Astrocyte (in vitro differentiated cells and primary cell): ENCODE measurements around the gene RNF212B. TPM values are rescaled to one million over a fixed set of nuclear protein-coding genes. Genes with fewer than 3 reads are reported as not detected.
"Not testable (repeated sequence)": the region's sequence is repeated elsewhere in the genome, so short reads cannot be mapped to it uniquely, and the experiment has no call there.

Experiments used
- DNase-seq: peaks from one replicate; pipeline ENCODE4 v3.0.0-alpha.2; 2010; ENCODE audit warnings: low read depth
- FAIRE-seq: peaks from 2 replicates; lab custom pipeline; 2011; peaks lifted over from hg19 to GRCh38; lab: Jason Lieb, UNC
- H2AFZ ChIP-seq: 2 replicates; pipeline ENCODE4 v1.6.0; 2012; ENCODE audit warnings: low read depth, low read length, inconsistent platforms
- H3K27ac ChIP-seq: 2 replicates; pipeline ENCODE4 v1.5.1; 2011; ENCODE audit warnings: low read depth, low read length, inconsistent platforms
- H3K27me3 ChIP-seq: 2 replicates; pipeline ENCODE4 v1.6.0; 2011; ENCODE audit warnings: low read length, inconsistent platforms; ENCODE audit not compliant: insufficient read depth
- H3K36me3 ChIP-seq: 2 replicates; pipeline ENCODE4 v1.5.1; 2011; ENCODE audit warnings: low read length, inconsistent platforms; ENCODE audit not compliant: insufficient read depth
- H3K4me1 ChIP-seq: 2 replicates; pipeline ENCODE4 v1.5.1; 2011; ENCODE audit warnings: low read length, inconsistent platforms; ENCODE audit not compliant: insufficient read depth
- H3K4me2 ChIP-seq: 2 replicates; pipeline ENCODE4 v1.6.0; 2012; ENCODE audit warnings: low read length, inconsistent platforms
- H3K4me3 ChIP-seq: 2 replicates; pipeline ENCODE4 v1.5.1; 2011; ENCODE audit warnings: low read depth, mild to moderate bottlenecking, low read length, inconsistent platforms; ENCODE audit not compliant: insufficient read depth
- H3K79me2 ChIP-seq: 2 replicates; pipeline ENCODE4 v1.6.0; 2012; ENCODE audit warnings: mild to moderate bottlenecking, low read length, inconsistent platforms; ENCODE audit not compliant: insufficient read depth
- H3K9ac ChIP-seq: 2 replicates; pipeline ENCODE4 v1.6.0; 2012; ENCODE audit warnings: mild to moderate bottlenecking, low read length, inconsistent platforms
- H3K9me3 ChIP-seq: 2 replicates; pipeline ENCODE4 v1.5.1; 2012; ENCODE audit warnings: low read depth, mild to moderate bottlenecking, low read length, inconsistent platforms; ENCODE audit not compliant: insufficient read depth
- H4K20me1 ChIP-seq: 2 replicates; pipeline ENCODE4 v1.6.0; 2012; ENCODE audit warnings: low read length, inconsistent platforms; ENCODE audit not compliant: insufficient read depth
- H3K27ac Mint-ChIP-seq: one replicate; pipeline ENCODE4 v1.8.0; 2021; ENCODE audit warnings: mild to moderate bottlenecking, mixed read lengths; ENCODE audit not compliant: unreplicated experiment
- H3K27me3 Mint-ChIP-seq: one replicate; pipeline ENCODE4 v1.8.0; 2021; ENCODE audit warnings: low read depth, mixed read lengths; ENCODE audit not compliant: unreplicated experiment
- H3K36me3 Mint-ChIP-seq: one replicate; pipeline ENCODE4 v1.8.0; 2021; ENCODE audit warnings: low read depth, mixed read lengths; ENCODE audit not compliant: unreplicated experiment
- H3K4me1 Mint-ChIP-seq: one replicate; pipeline ENCODE4 v1.8.0; 2021; ENCODE audit warnings: low read depth, mixed read lengths; ENCODE audit not compliant: unreplicated experiment
- H3K4me3 Mint-ChIP-seq: one replicate; pipeline ENCODE4 v1.8.0; 2021; ENCODE audit warnings: mild to moderate bottlenecking, moderate library complexity, mixed read lengths; ENCODE audit not compliant: unreplicated experiment
- H3K9me3 Mint-ChIP-seq: one replicate; pipeline ENCODE4 v1.8.0; 2021; ENCODE audit warnings: mild to moderate bottlenecking, mixed read lengths; ENCODE audit not compliant: unreplicated experiment
- CTCF ChIP-seq: IDR thresholded peaks from 2 replicates; pipeline ENCODE4 v1.5.1; 2011; ENCODE audit warnings: low read depth, mild to moderate bottlenecking, inconsistent platforms, low read length, moderate library complexity; ENCODE audit not compliant: insufficient read depth
- EZH2 ChIP-seq: IDR thresholded peaks from 2 replicates; pipeline ENCODE4 v1.6.1; 2012; ENCODE audit warnings: mild to moderate bottlenecking, low read length, inconsistent platforms; ENCODE audit not compliant: insufficient read depth
- total RNA-seq: library from RNA; stranded (reverse); gene quantifications from 2 replicates; pipeline ENCODE4 v1.2.1, GENCODE V29; 2021

The RNF212B gene
- total RNA-seq, 1 donor from 2014 or later, result not detected

DNA sequence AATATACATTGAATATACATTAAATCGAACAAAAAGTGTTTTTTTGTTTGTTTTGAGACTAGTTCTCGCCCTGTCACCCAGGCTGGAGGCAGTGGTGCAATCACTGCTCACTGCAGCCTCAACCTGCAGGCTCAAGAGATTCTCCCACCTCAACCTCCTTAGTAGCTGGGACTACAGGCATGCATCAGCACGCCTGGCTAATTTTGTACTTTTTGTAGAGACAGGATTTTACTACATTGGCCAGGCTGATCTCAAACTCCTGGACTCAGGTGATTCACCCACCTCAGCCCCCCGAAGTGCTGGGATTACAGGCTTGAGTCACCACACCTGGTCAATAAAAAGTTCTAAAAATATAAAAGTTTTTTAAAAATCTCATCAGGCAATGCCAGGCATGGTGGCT lies 10.2 kb upstream of the RNF212B start:
- no peak for FAIRE-seq
- Histone ChIP-seq H4K20me1 (no peaks in the 10 kb centered on the region), H3K4me3 (no peak overlapping the region), H3K79me2 (no peaks in the 10 kb centered on the region), H3K27me3 (no peaks in the 10 kb centered on the region), H3K9me3 (no peaks in the 10 kb centered on the region), H3K9ac (no peak overlapping the region), H3K27ac (no peak overlapping the region), H2AFZ (no peak overlapping the region), H3K4me1 (no peaks in the 10 kb centered on the region), H3K4me2 (no peak overlapping the region), H3K36me3 (no peaks in the 10 kb centered on the region)
- peaks cover 4% of the 10 kb centered on the region for H3K9me3 Mint-ChIP-seq
- no peak overlapping the region for H3K27ac Mint-ChIP-seq
- no peaks in the 10 kb centered on the region for H3K36me3 Mint-ChIP-seq
- no peaks in the 10 kb centered on the region for H3K4me1 Mint-ChIP-seq
- H3K4me3 Mint-ChIP-seq, result no peak overlapping the region
- DNase-seq, result no peak
- TF ChIP-seq EZH2, result no peak
- TF ChIP-seq CTCF, result no peak
- H3K27me3 Mint-ChIP-seq, result no peaks in the 10 kb centered on the region

- TF ChIP-seq CTCF, result no peak
- TF ChIP-seq EZH2, result no peak
Measured at GRCh38 chr14:23228812-23229211, 8.9 kb upstream of the RNF212B start.

GRCh38 chr14:23232241-23232808 lies 5.4 kb upstream of the RNF212B start:
- not testable (repeated sequence) for H3K27me3 ChIP-seq, H3K4me3 Mint-ChIP-seq, H3K4me2 ChIP-seq, H3K36me3 ChIP-seq, H3K36me3 Mint-ChIP-seq, H3K4me1 ChIP-seq, H3K27me3 Mint-ChIP-seq, H3K79me2 ChIP-seq, H3K9me3 Mint-ChIP-seq, H3K4me3 ChIP-seq, FAIRE-seq, DNase-seq, H3K27ac Mint-ChIP-seq, H2AFZ ChIP-seq, H4K20me1 ChIP-seq, H3K27ac ChIP-seq, H3K4me1 Mint-ChIP-seq, H3K9me3 ChIP-seq, H3K9ac ChIP-seq

More at GRCh38 chr14:23228812-23229211, 8.9 kb upstream of the RNF212B start:
- H3K27ac ChIP-seq, result no peak overlapping the region
- no peak overlapping the region for H3K4me3 Mint-ChIP-seq
- no peak overlapping the region for H3K4me3 ChIP-seq
- H2AFZ ChIP-seq, result no peak overlapping the region
- no peaks in the 10 kb centered on the region for H3K36me3 ChIP-seq
- no peaks in the 10 kb centered on the region for H3K36me3 Mint-ChIP-seq
- no peaks in the 10 kb centered on the region for H3K9me3 ChIP-seq
- no peaks in the 10 kb centered on the region for H3K4me1 Mint-ChIP-seq
- H3K4me2 ChIP-seq, result no peak overlapping the region
- H3K27me3 ChIP-seq, result no peaks in the 10 kb centered on the region
- H4K20me1 ChIP-seq, result no peaks in the 10 kb centered on the region
- no peak overlapping the region for H3K9ac ChIP-seq
- H3K79me2 ChIP-seq, result no peaks in the 10 kb centered on the region
- DNase-seq (no peak), FAIRE-seq (no peak)
- H3K27ac Mint-ChIP-seq, result no peak overlapping the region
- H3K27me3 Mint-ChIP-seq, result no peaks in the 10 kb centered on the region
- H3K4me1 ChIP-seq, result no peaks in the 10 kb centered on the region
- H3K9me3 Mint-ChIP-seq, result peaks cover 3% of the 10 kb centered on the region
